Fibroblast of lung (primary cell): ENCODE measurements around the gene DNM3. TPM values are rescaled to one million over a fixed set of nuclear protein-coding genes. Genes with fewer than 3 reads are reported as not detected.

Experiments used
- DNase-seq, 2 donors: peaks; one replicate each; pipeline versions ENCODE4 v3.0.0 to v3.0.0-alpha.2; 2010; ENCODE audit warnings: low read depth in 2 of 2
- H2AFZ ChIP-seq: 2 replicates; pipeline ENCODE4 v1.5.1; 2012; ENCODE audit warnings: low read length, control low read depth, inconsistent platforms
- H3K27ac ChIP-seq: 2 replicates; pipeline ENCODE4 v1.5.1; 2011; ENCODE audit warnings: low read length, control low read depth; ENCODE audit not compliant: insufficient read depth
- H3K27me3 ChIP-seq: 2 replicates; pipeline ENCODE4 v1.5.1; 2011; ENCODE audit warnings: mild to moderate bottlenecking, low read length; ENCODE audit not compliant: control insufficient read depth, insufficient read depth
- H3K36me3 ChIP-seq: 2 replicates; pipeline ENCODE4 v1.5.1; 2011; ENCODE audit warnings: low read length; ENCODE audit not compliant: control insufficient read depth, insufficient read depth
- H3K4me1 ChIP-seq: 2 replicates; pipeline ENCODE4 v1.5.1; 2011; ENCODE audit warnings: low read length; ENCODE audit not compliant: control insufficient read depth, insufficient read depth; ENCODE audit errors: extremely low read depth
- H3K4me2 ChIP-seq: 2 replicates; pipeline ENCODE4 v1.5.1; 2011; ENCODE audit warnings: low read length, control low read depth; ENCODE audit not compliant: insufficient read depth; ENCODE audit errors: extremely low read depth
- H3K4me3 ChIP-seq, 4 experiments: fragments of 200-600 bp in 1 of 4; sonication (generic) in 1 of 4; replicated peaks in 1 of 4; 2 replicates each; pipeline ENCODE4 v1.5.1; 2011 to 2016; ENCODE audit warnings: low read length in 4 of 4, low read depth in 3 of 4, mild to moderate bottlenecking in 3 of 4, control low read depth in 2 of 4, inconsistent platforms in 1 of 4, mixed read lengths in 1 of 4; ENCODE audit not compliant: insufficient read depth in 1 of 4; ENCODE audit errors: control extremely low read depth in 1 of 4
- H3K79me2 ChIP-seq: 2 replicates; pipeline ENCODE4 v1.5.1; 2012; ENCODE audit warnings: mild to moderate bottlenecking, low read length, inconsistent platforms; ENCODE audit not compliant: control insufficient read depth, insufficient read depth
- H3K9ac ChIP-seq: 2 replicates; pipeline ENCODE4 v1.5.1; 2011; ENCODE audit warnings: mild to moderate bottlenecking, low read length, control low read depth; ENCODE audit not compliant: insufficient read depth
- H3K9me3 ChIP-seq: 2 replicates; pipeline ENCODE4 v1.5.1; 2012; ENCODE audit warnings: low read depth, low read length; ENCODE audit not compliant: control insufficient read depth, insufficient read depth
- H4K20me1 ChIP-seq: 2 replicates; pipeline ENCODE4 v1.5.1; 2011; ENCODE audit warnings: low read length; ENCODE audit not compliant: control insufficient read depth, insufficient read depth; ENCODE audit errors: extremely low read depth
- CTCF ChIP-seq, 2 donors: IDR thresholded peaks in 1 of 2; conservative IDR thresholded peaks in 1 of 2; 1 replicate in 1 of 2; 2 replicates in 1 of 2; pipeline ENCODE4 v1.5.1; 2011 to 2012; ENCODE audit warnings: low read length in 2 of 2, control low read depth in 1 of 2, inconsistent platforms in 1 of 2, low read depth in 1 of 2, mild to moderate bottlenecking in 1 of 2
- EZH2 ChIP-seq: IDR thresholded peaks from 2 replicates; pipeline ENCODE4 v1.5.1; 2012; ENCODE audit warnings: low read length, control low read depth, mild to moderate bottlenecking; ENCODE audit errors: missing control alignments
- polyA plus RNA-seq, 2 donors: library from polyadenylated mRNA; depleted of rRNA in 1 of 2; stranded (reverse) in 1 of 2; unstranded in 1 of 2; fragments of >200 nt; gene quantifications; 2 replicates each; pipeline ENCODE4 v1.2.1, GENCODE V29; 2011 to 2012; ENCODE audit warnings: missing spikeins in 1 of 2
- total RNA-seq: library from RNA; depleted of rRNA; stranded (reverse); fragments of >200 nt; gene quantifications from 2 replicates; pipeline ENCODE4 v1.2.1, GENCODE V29; 2014

The DNM3 gene
- total and polyA plus RNA-seq, 2 donors (not counting 1 experiment from before 2014, with no cell fraction given) = 1.6 to 3.6 TPM

GRCh38 chr1:172122381-172122780, 281.1 kb downstream of the DNM3 start:
- Histone ChIP-seq H2AFZ (no peak overlapping the region), H3K9me3 (no peaks in the 10 kb centered on the region), H3K27ac (no peak overlapping the region), H3K36me3 (no peaks in the 10 kb centered on the region), H3K27me3 (no peaks in the 10 kb centered on the region), H3K4me2 (no peak overlapping the region), H4K20me1 (no peaks in the 10 kb centered on the region), H3K9ac (no peak overlapping the region), H3K79me2 (no peaks in the 10 kb centered on the region), H3K4me1 (no peaks in the 10 kb centered on the region), H3K4me3 (no peak overlapping the region)
- TF ChIP-seq EZH2 = no peak
- no peak for TF ChIP-seq CTCF (conservative IDR thresholded peaks at IDR 0.05 in 1 of 2, IDR thresholded peaks at IDR 0.05 in 1 of 2; ENCODE audit: low read depth in 1 of 2, low read length in 2 of 2)
- no peak for DNase-seq

- Histone ChIP-seq H3K27me3 (no peaks in the 10 kb centered on the region), H3K36me3 (no peaks in the 10 kb centered on the region), H3K9me3 (no peaks in the 10 kb centered on the region), H4K20me1 (no peaks in the 10 kb centered on the region), H3K79me2 (no peaks in the 10 kb centered on the region), H3K9ac (no peak overlapping the region), H3K4me3 (no peak overlapping the region), H3K4me2 (no peak overlapping the region), H2AFZ (no peak overlapping the region), H3K27ac (no peak overlapping the region), H3K4me1 (no peaks in the 10 kb centered on the region)
- DNase-seq = no peak
- no peak for TF ChIP-seq EZH2
These were observed 284.0 kb downstream of the DNM3 start for GRCh38 chr1:172125250-172125649.

- no peak overlapping the region for H3K27ac ChIP-seq
These were observed 284.6 kb downstream of the DNM3 start for GRCh38 chr1:172125812-172126430.

More at GRCh38 chr1:172125812-172126430, 284.6 kb downstream of the DNM3 start:
- no peak overlapping the region for H2AFZ ChIP-seq
- H4K20me1 ChIP-seq = no peaks in the 10 kb centered on the region
- no peak for DNase-seq
- no peaks in the 10 kb centered on the region for H3K27me3 ChIP-seq
- H3K9me3 ChIP-seq = no peaks in the 10 kb centered on the region
- no peaks in the 10 kb centered on the region for H3K79me2 ChIP-seq
- no peaks in the 10 kb centered on the region for H3K4me1 ChIP-seq
- H3K4me2 ChIP-seq = no peak overlapping the region
- TF ChIP-seq EZH2 (no peak), CTCF (conservative IDR thresholded peaks at IDR 0.05 in 1 of 2, IDR thresholded peaks at IDR 0.05 in 1 of 2; ENCODE audit: low read depth in 1 of 2, low read length in 2 of 2) (no peak)
- no peak overlapping the region for H3K9ac ChIP-seq
- H3K4me3 ChIP-seq = no peak overlapping the region
- H3K36me3 ChIP-seq = no peaks in the 10 kb centered on the region
